ENCODE measurements around the gene CDK5RAP2.

The CDK5RAP2 gene

GRCh38 chr9:120441426-120442307 lies 138.3 kb downstream of the CDK5RAP2 start:
- H3K4me1 ChIP-seq (ENCODE audit: control insufficient read depth, insufficient read depth, low read length), result no peaks in the 10 kb centered on the region
- POLR2A ChIA-PET, result no interaction called here
- no peak overlapping the region for H3K4me3 ChIP-seq (ENCODE audit: low read depth, low read length)
- CTCF ChIA-PET, result interaction anchor here (0.6 to 0.7 kb wide), 2 partner anchors 9 to 12 kb away, joined by 3 read pairs; no protein-coding TSS in a partner anchor
- no peak overlapping the region for H3K27ac ChIP-seq (ENCODE audit: extremely low read depth, low read depth, low read length)
- H3K9me3 ChIP-seq (ENCODE audit: control insufficient read depth, insufficient read depth, low read depth, low read length), result no peaks in the 10 kb centered on the region
- peaks cover 3 to 84% of the 10 kb centered on the region in 2 experiments; a peak in 1 of 3 replicates for H3K36me3 ChIP-seq (ENCODE audit: control insufficient read depth in 2 of 2, insufficient read depth in 1 of 2, low read length in 2 of 2)
- no peak for TF ChIP-seq ZNF23 (tag by site-specific recombination; IDR thresholded peaks at IDR 0.05; ENCODE audit: borderline replicate concordance)
- TF ChIP-seq ZNF174 (tag by site-specific recombination; IDR thresholded peaks at IDR 0.05), result no peak
- TF ChIP-seq ZNF280C (tag by site-specific recombination; IDR thresholded peaks at IDR 0.05), result no peak
- TF ChIP-seq ZNF621 (tag by site-specific recombination; IDR thresholded peaks at IDR 0.05), result no peak
- TF ChIP-seq ZNF138 (tag by site-specific recombination; IDR thresholded peaks at IDR 0.05; ENCODE audit: borderline replicate concordance), result no peak

GRCh38 chr9:120440791-120441190 lies 139.2 kb downstream of the CDK5RAP2 start:
- TF ChIP-seq ZNF292 (tag by site-specific recombination; IDR thresholded peaks at IDR 0.05; ENCODE audit: borderline replicate concordance, low read depth) (no peak), ZNF114 (tag by site-specific recombination; IDR thresholded peaks at IDR 0.05) (no peak), ZNF449 (tag by site-specific recombination; IDR thresholded peaks at IDR 0.05) (no peak), ZNF335 (tag by site-specific recombination; conservative IDR thresholded peaks at IDR 0.05) (no peak), MEIS1 (CRISPR knock-in tag; IDR thresholded peaks at IDR 0.05; ENCODE audit: borderline replicate concordance) (no peak), ZNF548 (tag by site-specific recombination; IDR thresholded peaks at IDR 0.05) (no peak), GLI4 (tag by site-specific recombination; IDR thresholded peaks at IDR 0.05) (no peak), ZNF341 (tag by site-specific recombination; IDR thresholded peaks at IDR 0.05; ENCODE audit: low read depth) (no peak), SP3 (tag by site-specific recombination; IDR thresholded peaks at IDR 0.05) (no peak), BCL11B (tag by site-specific recombination; IDR thresholded peaks at IDR 0.05; ENCODE audit: low read depth) (no peak), ZNF423 (tag by site-specific recombination; IDR thresholded peaks at IDR 0.05) (no peak)
- TF ChIP-seq, protein P1, sequence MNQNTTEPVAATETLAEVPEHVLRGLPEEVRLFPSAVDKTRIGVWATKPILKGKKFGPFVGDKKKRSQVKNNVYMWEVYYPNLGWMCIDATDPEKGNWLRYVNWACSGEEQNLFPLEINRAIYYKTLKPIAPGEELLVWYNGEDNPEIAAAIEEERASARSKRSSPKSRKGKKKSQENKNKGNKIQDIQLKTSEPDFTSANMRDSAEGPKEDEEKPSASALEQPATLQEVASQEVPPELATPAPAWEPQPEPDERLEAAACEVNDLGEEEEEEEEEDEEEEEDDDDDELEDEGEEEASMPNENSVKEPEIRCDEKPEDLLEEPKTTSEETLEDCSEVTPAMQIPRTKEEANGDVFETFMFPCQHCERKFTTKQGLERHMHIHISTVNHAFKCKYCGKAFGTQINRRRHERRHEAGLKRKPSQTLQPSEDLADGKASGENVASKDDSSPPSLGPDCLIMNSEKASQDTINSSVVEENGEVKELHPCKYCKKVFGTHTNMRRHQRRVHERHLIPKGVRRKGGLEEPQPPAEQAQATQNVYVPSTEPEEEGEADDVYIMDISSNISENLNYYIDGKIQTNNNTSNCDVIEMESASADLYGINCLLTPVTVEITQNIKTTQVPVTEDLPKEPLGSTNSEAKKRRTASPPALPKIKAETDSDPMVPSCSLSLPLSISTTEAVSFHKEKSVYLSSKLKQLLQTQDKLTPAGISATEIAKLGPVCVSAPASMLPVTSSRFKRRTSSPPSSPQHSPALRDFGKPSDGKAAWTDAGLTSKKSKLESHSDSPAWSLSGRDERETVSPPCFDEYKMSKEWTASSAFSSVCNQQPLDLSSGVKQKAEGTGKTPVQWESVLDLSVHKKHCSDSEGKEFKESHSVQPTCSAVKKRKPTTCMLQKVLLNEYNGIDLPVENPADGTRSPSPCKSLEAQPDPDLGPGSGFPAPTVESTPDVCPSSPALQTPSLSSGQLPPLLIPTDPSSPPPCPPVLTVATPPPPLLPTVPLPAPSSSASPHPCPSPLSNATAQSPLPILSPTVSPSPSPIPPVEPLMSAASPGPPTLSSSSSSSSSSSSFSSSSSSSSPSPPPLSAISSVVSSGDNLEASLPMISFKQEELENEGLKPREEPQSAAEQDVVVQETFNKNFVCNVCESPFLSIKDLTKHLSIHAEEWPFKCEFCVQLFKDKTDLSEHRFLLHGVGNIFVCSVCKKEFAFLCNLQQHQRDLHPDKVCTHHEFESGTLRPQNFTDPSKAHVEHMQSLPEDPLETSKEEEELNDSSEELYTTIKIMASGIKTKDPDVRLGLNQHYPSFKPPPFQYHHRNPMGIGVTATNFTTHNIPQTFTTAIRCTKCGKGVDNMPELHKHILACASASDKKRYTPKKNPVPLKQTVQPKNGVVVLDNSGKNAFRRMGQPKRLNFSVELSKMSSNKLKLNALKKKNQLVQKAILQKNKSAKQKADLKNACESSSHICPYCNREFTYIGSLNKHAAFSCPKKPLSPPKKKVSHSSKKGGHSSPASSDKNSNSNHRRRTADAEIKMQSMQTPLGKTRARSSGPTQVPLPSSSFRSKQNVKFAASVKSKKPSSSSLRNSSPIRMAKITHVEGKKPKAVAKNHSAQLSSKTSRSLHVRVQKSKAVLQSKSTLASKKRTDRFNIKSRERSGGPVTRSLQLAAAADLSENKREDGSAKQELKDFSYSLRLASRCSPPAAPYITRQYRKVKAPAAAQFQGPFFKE (tag by site-specific recombination; IDR thresholded peaks at IDR 0.05; ENCODE audit: borderline replicate concordance), result no peak
- Histone ChIP-seq H3K9me3 (ENCODE audit: control insufficient read depth, insufficient read depth, low read depth, low read length) (no peaks in the 10 kb centered on the region), H3K4me3 (ENCODE audit: low read depth, low read length) (no peak overlapping the region), H3K27ac (ENCODE audit: extremely low read depth, low read depth, low read length) (no peak overlapping the region), H3K36me3 (ENCODE audit: control insufficient read depth in 2 of 2, insufficient read depth in 1 of 2, low read length in 2 of 2) (peaks cover 3 to 86% of the 10 kb centered on the region in 2 experiments; a peak in 1 of 3 replicates), H3K4me1 (ENCODE audit: control insufficient read depth, insufficient read depth, low read length) (no peaks in the 10 kb centered on the region)
- POLR2A ChIA-PET, result no interaction called here
- CTCF ChIA-PET, result interaction anchor here (0.7 to 2.2 kb wide), 2 partner anchors 8 to 37 kb away, joined by 3 to 12 read pairs; no protein-coding TSS in a partner anchor
